Stimulated activated CD8-positive, alpha-beta memory T cell treated with anti-CD3 and anti-CD28 coated beads, Interleukin-15, amount 100 ng/mL, for 1 hour (primary cell): ENCODE data around the gene SCN3A.

ENCODE experiments used
- DNase-seq: peaks from one replicate; pipeline ENCODE4 v3.0.0-alpha.2; 2020; ENCODE audit warnings: low read depth

The SCN3A gene

GRCh38 chr2:165191096-165191728 lies 12.6 kb downstream of the SCN3A start:
- DNase-seq, result no peak

GRCh38 chr2:165185633-165186032 lies 18.2 kb downstream of the SCN3A start:
- DNase-seq, result no peak

GRCh38 chr2:165182029-165182428 lies 21.8 kb downstream of the SCN3A start:
- no peak for DNase-seq

- DNase-seq, result no peak
Measured at GRCh38 chr2:165176780-165177179, 27.1 kb downstream of the SCN3A start.

DNA sequence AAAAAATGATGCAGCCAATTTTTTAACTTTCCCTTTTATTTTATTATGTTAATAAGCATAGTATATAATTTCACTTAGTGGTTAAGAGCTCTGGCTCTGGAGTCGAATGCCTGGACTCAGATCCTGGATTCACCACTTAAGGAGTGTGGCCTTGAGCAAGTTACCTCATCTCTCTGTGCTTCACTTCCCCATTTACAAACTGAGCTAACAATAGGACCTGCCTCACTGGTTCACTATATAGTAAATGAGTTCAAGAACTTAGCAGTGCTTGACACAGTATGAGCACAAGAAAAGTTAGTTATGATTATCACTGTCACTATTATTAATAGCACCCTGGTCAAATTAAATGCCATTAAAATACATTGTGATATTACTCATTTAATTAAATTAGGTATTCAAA lies 30.6 kb downstream of the SCN3A start:
- DNase-seq, result no peak

GRCh38 chr2:165164201-165164600 lies 39.6 kb downstream of the SCN3A start:
- no peak for DNase-seq

- no peak for DNase-seq
Measured at GRCh38 chr2:165163761-165164160, 40.1 kb downstream of the SCN3A start.

- no peak for DNase-seq
Measured at GRCh38 chr2:165162466-165162865, 41.4 kb downstream of the SCN3A start.

- no peak for DNase-seq
Measured at GRCh38 chr2:165161510-165161909, 42.3 kb downstream of the SCN3A start.

GRCh38 chr2:165157160-165157559 lies 46.7 kb downstream of the SCN3A start:
- DNase-seq, result no peak

- DNase-seq, result no peak
Measured at GRCh38 chr2:165155152-165155551, 48.7 kb downstream of the SCN3A start.

- DNase-seq, result no peak
Measured at GRCh38 chr2:165149439-165149838, 54.4 kb downstream of the SCN3A start.

GRCh38 chr2:165147186-165148045 lies 56.4 kb downstream of the SCN3A start:
- no peak for DNase-seq

GRCh38 chr2:165144315-165144714 lies 59.5 kb downstream of the SCN3A start:
- no peak for DNase-seq

DNA sequence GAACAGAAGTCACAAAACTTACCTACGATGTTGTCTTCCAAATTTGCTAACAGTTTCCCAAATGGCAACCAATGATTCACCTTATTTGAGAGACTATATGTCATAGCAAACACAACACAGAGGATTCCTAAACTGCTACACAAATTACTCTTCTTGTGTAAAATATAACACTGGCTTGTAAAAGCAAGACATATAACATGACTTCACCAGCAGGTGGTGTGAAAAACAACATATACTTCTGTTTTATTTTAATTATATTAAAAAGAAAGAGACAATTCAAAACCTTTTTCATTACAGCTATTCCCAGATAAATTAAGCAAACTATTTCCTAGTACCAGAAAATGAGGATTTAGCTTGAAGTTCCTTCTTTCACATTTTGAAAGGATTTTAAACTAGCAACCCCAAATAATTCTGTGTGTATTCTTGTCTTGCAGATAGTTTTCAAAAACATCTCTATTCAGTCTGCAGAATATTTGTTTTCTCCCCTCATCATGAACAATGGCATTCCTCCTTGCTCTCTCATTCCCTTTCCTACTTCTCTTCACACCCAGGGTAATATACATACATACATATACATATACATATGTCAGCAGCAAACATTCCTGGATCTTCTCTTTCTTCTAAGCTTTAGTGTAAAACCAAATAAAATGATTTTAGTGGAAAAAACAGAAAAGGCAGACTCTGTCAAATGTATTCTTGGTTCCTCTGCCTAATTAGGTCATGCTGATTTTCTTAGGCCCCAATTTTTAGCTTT lies 62.1 kb downstream of the SCN3A start:
- DNase-seq, result no peak

DNA sequence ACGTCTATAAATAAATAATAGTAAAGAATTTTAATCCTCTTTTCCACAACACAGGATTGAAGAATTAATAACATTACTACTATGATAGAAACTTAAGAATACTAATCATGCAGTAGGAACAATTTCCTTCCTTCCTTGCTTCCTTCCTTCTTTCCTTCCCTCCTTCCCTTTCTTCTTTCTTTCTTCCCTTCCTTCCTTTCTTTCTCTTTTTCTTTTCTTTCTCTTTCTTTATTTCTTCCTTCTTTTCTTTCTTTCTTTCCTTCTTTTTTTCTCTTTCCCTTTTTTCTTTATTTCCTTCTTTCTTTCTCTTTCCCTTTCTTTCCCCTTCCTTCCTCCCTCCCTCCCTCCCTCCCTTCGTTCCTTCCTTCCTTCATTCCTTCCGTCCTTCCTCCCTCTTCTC lies 77.6 kb downstream of the SCN3A start:
- DNase-seq, result no peak

- DNase-seq, result no peak
Measured at GRCh38 chr2:165122521-165122920, 81.3 kb downstream of the SCN3A start.

DNA sequence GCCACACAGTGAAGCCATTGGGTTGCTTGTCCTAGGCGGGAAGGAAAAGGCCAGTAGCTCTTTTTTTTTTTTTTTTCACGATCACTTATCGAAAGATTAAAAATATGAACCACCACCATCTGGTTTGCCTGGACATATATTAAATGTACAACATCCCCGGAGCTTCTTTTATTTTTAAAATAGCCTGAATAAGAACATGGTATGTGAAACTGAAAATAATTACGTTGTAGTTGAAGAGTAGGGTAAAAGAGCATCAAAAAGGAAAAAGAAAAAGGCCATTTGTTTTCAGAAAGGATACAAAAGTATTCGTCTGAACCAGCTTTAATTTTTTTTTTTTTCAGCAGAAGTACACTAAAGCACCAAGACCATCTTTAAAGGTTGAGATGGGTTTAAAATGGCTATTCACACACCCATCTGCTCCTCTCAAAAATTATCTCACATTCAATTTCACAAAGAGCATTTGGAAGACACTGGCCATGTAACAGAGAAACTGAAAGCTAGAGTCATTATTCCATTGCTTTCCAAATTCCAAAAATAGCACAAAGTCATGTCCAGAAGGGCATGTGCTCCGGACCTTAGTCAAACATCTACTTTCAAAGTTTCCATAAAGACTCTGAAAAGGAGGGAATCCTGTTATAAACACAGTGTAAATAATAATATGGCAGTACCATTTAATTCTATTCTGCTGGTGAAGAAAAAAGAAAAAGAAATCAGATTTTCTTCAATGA lies 82.9 kb downstream of the SCN3A start:
- DNase-seq, result no peak

DNA sequence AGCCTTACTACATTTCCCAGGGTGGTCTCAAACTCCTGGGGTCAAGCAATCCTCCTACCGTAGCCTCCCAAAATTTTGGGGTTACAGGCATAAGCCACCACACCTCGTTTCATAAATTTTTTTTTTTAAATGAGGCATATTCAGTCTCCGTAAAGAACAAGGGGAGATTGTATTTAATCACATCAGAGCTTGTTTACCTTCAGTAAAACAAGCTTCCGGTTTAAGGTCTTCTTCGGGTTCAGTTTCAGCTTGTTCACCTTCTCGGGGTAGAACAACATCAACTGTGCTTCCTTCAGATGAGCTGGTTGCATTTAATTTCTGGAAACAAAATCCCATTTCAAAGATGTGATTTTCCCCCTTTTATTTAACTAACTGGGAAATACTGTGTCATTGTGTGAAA lies 88.6 kb downstream of the SCN3A start:
- DNase-seq, result no peak

DNA sequence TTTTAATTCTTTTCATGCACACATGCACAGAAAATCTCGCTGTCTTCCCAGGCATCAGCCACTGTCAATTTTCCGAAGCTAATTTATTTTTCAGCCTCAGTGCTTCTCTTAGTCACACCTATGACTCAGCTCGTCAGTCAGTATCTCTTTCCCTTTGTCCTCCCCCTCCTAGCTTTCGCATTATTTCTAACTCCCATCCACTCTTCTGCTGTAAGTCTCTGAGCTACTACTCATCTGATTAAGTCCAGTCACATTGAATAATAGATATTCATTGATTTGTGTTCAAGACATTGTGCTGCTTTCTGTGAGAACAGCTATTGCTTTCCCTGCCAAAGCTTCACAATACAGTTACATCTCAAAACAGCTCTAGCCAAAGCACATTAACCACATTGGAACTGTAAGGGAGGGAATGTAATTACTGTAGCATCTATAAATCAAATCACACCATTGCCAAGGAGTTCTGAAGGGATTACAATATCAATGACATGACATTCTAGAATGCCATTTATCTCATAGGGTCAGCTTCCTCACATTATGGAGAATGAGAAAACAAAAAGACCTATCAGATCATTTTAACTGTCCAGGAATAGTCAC lies 89.4 kb downstream of the SCN3A start:
- DNase-seq, result no peak

GRCh38 chr2:165113414-165113813 lies 90.4 kb downstream of the SCN3A start:
- DNase-seq, result no peak

- DNase-seq, result no peak
Measured at GRCh38 chr2:165112789-165113188, 91.1 kb downstream of the SCN3A start.
